IMR-90 (cell line): ENCODE results near the gene KLF13. TPM values are rescaled to one million over a fixed set of nuclear protein-coding genes. Genes with fewer than 3 reads are reported as not detected.

Experiments used
- ATAC-seq: fragments of 200-7000 bp; cut with Tn5 transposase; 2 replicates; pipeline ENCODE4 v1.9.1; 2020; ENCODE audit warnings: low read depth, mild to moderate bottlenecking, moderate library complexity
- BruUV-seq: library from RNA; stranded (reverse); fragments of 400-500 nt; replicated peaks from 2 replicates; lab custom pipeline; 2021; lab: Mats Ljungman, UMichigan
- CTCF ChIA-PET: fragments of 300-600 bp; formaldehyde crosslinking; extraction: SDS; loops from one replicate; lab custom pipeline; 2021; ENCODE audit warnings: antibody characterized with exemption; lab: Yijun Ruan, JAX
- POLR2A ChIA-PET: fragments of 300-600 bp; sonication (Branson Sonifier 250); formaldehyde crosslinking; loops from one replicate; lab custom pipeline; 2022; ENCODE audit warnings: antibody characterized with exemption; ENCODE audit not compliant: unreplicated experiment; lab: Charles Lee
- DNase-seq: peaks from one replicate; pipeline ENCODE4 v3.0.0; 2013
- H2AFZ ChIP-seq: replicated peaks from 2 replicates; pipeline ENCODE3; 2013; ENCODE audit warnings: low read length, mild to moderate bottlenecking; ENCODE audit not compliant: poor library complexity
- H2AK5ac ChIP-seq: 2 replicates; pipeline ENCODE4 v1.6.1; 2013; ENCODE audit warnings: low read depth, low read length, inconsistent platforms
- H2AK9ac ChIP-seq: replicated peaks from 2 replicates; pipeline ENCODE3; 2013; ENCODE audit warnings: mild to moderate bottlenecking, low read depth, low read length, moderate library complexity; ENCODE audit not compliant: poor library complexity
- H2BK120ac ChIP-seq: 2 replicates; pipeline ENCODE4 v1.6.1; 2013; ENCODE audit warnings: low read depth, low read length, inconsistent platforms
- H2BK15ac ChIP-seq: 3 replicates; pipeline ENCODE4 v1.6.1; 2013; ENCODE audit warnings: low read depth, low read length, inconsistent platforms
- H2BK20ac ChIP-seq: 2 replicates; pipeline ENCODE4 v1.6.1; 2013; ENCODE audit warnings: low read depth, mild to moderate bottlenecking, inconsistent platforms, low read length, moderate library complexity
- H2BK5ac ChIP-seq: 2 replicates; pipeline ENCODE4 v1.6.1; 2013; ENCODE audit warnings: mild to moderate bottlenecking, low read depth, low read length, inconsistent platforms; ENCODE audit not compliant: poor library complexity, severe bottlenecking
- H3K14ac ChIP-seq: replicated peaks from 2 replicates; pipeline ENCODE4 v1.6.1; 2013; ENCODE audit warnings: low read depth, low read length, inconsistent platforms
- H3K18ac ChIP-seq: 2 replicates; pipeline ENCODE4 v1.6.1; 2013; ENCODE audit warnings: low read depth, low read length, control low read depth
- H3K23ac ChIP-seq: 2 replicates; pipeline ENCODE4 v1.6.1; 2013; ENCODE audit warnings: low read depth, low read length, inconsistent platforms
- H3K27ac ChIP-seq: 2 replicates; pipeline ENCODE4 v1.5.1; 2013; ENCODE audit warnings: mild to moderate bottlenecking, control low read depth, low read length; ENCODE audit not compliant: insufficient read depth
- H3K27me3 ChIP-seq: 2 replicates; pipeline ENCODE4 v1.6.1; 2013; ENCODE audit warnings: low read length; ENCODE audit not compliant: control insufficient read depth, insufficient read depth
- H3K36me3 ChIP-seq: 2 replicates; pipeline ENCODE4 v1.6.1; 2013; ENCODE audit warnings: low read length, mixed read lengths; ENCODE audit not compliant: control insufficient read depth, insufficient read depth
- H3K4ac ChIP-seq: 2 replicates; pipeline ENCODE4 v1.6.1; 2013; ENCODE audit warnings: low read depth, low read length, inconsistent platforms
- H3K4me1 ChIP-seq: 2 replicates; pipeline ENCODE4 v1.6.1; 2013; ENCODE audit warnings: low read length, mixed read lengths; ENCODE audit not compliant: control insufficient read depth, insufficient read depth
- H3K4me2 ChIP-seq: 2 replicates; pipeline ENCODE4 v1.6.1; 2013; ENCODE audit warnings: low read depth, mild to moderate bottlenecking, control low read depth, low read length, moderate library complexity
- H3K4me3 ChIP-seq: 2 replicates; pipeline ENCODE4 v1.5.1; 2013; ENCODE audit warnings: low read depth, mild to moderate bottlenecking, control low read depth, low read length, moderate library complexity; ENCODE audit not compliant: insufficient read depth
- H3K56ac ChIP-seq: 2 replicates; pipeline ENCODE4 v1.6.1; 2013; ENCODE audit warnings: low read length, inconsistent platforms; ENCODE audit not compliant: insufficient read depth; ENCODE audit errors: extremely low read depth
- H3K79me1 ChIP-seq, 2 experiments: 2 replicates each; pipeline ENCODE4 v1.6.1; 2013; ENCODE audit warnings: low read length in 2 of 2, inconsistent platforms in 1 of 2, low read depth in 1 of 2
- H3K9ac ChIP-seq: 2 replicates; pipeline ENCODE4 v1.6.1; 2013; ENCODE audit warnings: low read depth, low read length, control low read depth
- H3K9me1 ChIP-seq: 2 replicates; pipeline ENCODE4 v1.6.1; 2013; ENCODE audit warnings: low read length, inconsistent platforms; ENCODE audit not compliant: insufficient read depth
- H3K9me3 ChIP-seq: 2 replicates; pipeline ENCODE4 v1.6.1; 2013; ENCODE audit warnings: low read length; ENCODE audit not compliant: control insufficient read depth, insufficient read depth
- H4K20me1 ChIP-seq: 2 replicates; pipeline ENCODE4 v1.6.1; 2013; ENCODE audit warnings: low read length, inconsistent platforms; ENCODE audit not compliant: insufficient read depth
- H4K5ac ChIP-seq: 2 replicates; pipeline ENCODE4 v1.6.1; 2013; ENCODE audit warnings: mild to moderate bottlenecking, low read depth, low read length, control low read depth
- H4K8ac ChIP-seq, 2 experiments: 2 replicates each; pipeline ENCODE4 v1.6.1; 2013; ENCODE audit warnings: low read depth in 2 of 2, low read length in 2 of 2, control low read depth in 1 of 2, inconsistent platforms in 1 of 2
- H4K91ac ChIP-seq: 2 replicates; pipeline ENCODE4 v1.6.1; 2013; ENCODE audit warnings: low read depth, low read length, inconsistent platforms; ENCODE audit not compliant: insufficient read depth
- BHLHE40 ChIP-seq: fragments of 150-350 bp; IDR thresholded peaks from 2 replicates; pipeline ENCODE4 v1.6.1; 2016; ENCODE audit warnings: mild to moderate bottlenecking, low read depth, low read length
- CEBPB ChIP-seq: IDR thresholded peaks from 2 replicates; pipeline ENCODE4 v1.6.1; 2012; ENCODE audit warnings: low read depth, low read length, improper control_type of control experiment
- CHD1 ChIP-seq: IDR thresholded peaks from 2 replicates; pipeline ENCODE4 v1.6.1; 2012; ENCODE audit warnings: low read depth, low read length, improper control_type of control experiment
- CTCF ChIP-seq: conservative IDR thresholded peaks from 2 replicates; pipeline ENCODE4 v1.5.1; 2012; ENCODE audit warnings: mild to moderate bottlenecking, low read depth, low read length, improper control_type of control experiment
- ELK1 ChIP-seq: fragments of 150-350 bp; IDR thresholded peaks from 2 replicates; pipeline ENCODE4 v1.6.1; 2016; ENCODE audit warnings: low read depth, mild to moderate bottlenecking, low read length, moderate library complexity, borderline replicate concordance
- FOS ChIP-seq: fragments of 150-350 bp; IDR thresholded peaks from 2 replicates; pipeline ENCODE4 v1.6.1; 2016; ENCODE audit warnings: low read depth, low read length
- MAFK ChIP-seq: IDR thresholded peaks from 2 replicates; pipeline ENCODE4 v1.6.1; 2012; ENCODE audit warnings: low read depth, low read length, improper control_type of control experiment
- MAZ ChIP-seq: IDR thresholded peaks from 2 replicates; pipeline ENCODE4 v1.6.1; 2012; ENCODE audit warnings: low read depth, mild to moderate bottlenecking, low read length, improper control_type of control experiment, moderate library complexity, borderline replicate concordance
- MXI1 ChIP-seq: IDR thresholded peaks from 2 replicates; pipeline ENCODE4 v1.6.1; 2012; ENCODE audit warnings: low read depth, mild to moderate bottlenecking, low read length, moderate library complexity, borderline replicate concordance
- NFE2L2 ChIP-seq: fragments of 150-350 bp; IDR thresholded peaks from 2 replicates; pipeline ENCODE4 v1.6.1; 2016; ENCODE audit warnings: low read depth, mild to moderate bottlenecking, low read length
- POLR2A ChIP-seq: IDR thresholded peaks from 2 replicates; pipeline ENCODE4 v1.6.1; 2012; ENCODE audit warnings: mild to moderate bottlenecking, low read depth, low read length
- RAD21 ChIP-seq: IDR thresholded peaks from 2 replicates; pipeline ENCODE4 v1.6.1; 2012; ENCODE audit warnings: low read length, improper control_type of control experiment
- RCOR1 ChIP-seq: IDR thresholded peaks from 2 replicates; pipeline ENCODE4 v1.6.1; 2012; ENCODE audit warnings: mild to moderate bottlenecking, low read length, improper control_type of control experiment; ENCODE audit not compliant: insufficient replicate concordance
- RFX5 ChIP-seq: IDR thresholded peaks from 2 replicates; pipeline ENCODE4 v1.8.0; 2012; ENCODE audit warnings: low read depth, mild to moderate bottlenecking, low read length, moderate library complexity
- SMC3 ChIP-seq: fragments of 150-350 bp; IDR thresholded peaks from 2 replicates; pipeline ENCODE4 v1.6.1; 2016; ENCODE audit warnings: low read depth, mild to moderate bottlenecking, antibody characterized with exemption, low read length, moderate library complexity
- WGBS, 2 experiments: methylation state at CpG; one replicate each; pipeline versions ENCODE4 v1.1.5 to v1.1.7; 2013; ENCODE audit warnings: missing lambda C conversion rate in 2 of 2; ENCODE audit not compliant: insufficient read length in 1 of 2; ENCODE audit errors: extremely low coverage in 2 of 2; 5-methylcytosine and 5-hydroxymethylcytosine counted together
- dilution Hi-C: fragments of 300-500 bp; cut with HindIII; formaldehyde crosslinking; loops from one replicate; pipeline ENCODE4 v1.14.3; 2018; ENCODE audit warnings: low sequenced_read_pairs; ENCODE audit not compliant: unreplicated experiment
- in situ Hi-C: fragments of 300-500 bp; cut with MboI; formaldehyde crosslinking; loops from 3 replicates; pipeline ENCODE4 v1.14.3; 2019; ENCODE audit warnings: low sequenced_read_pairs, inconsistent platforms, mixed read lengths
- intact Hi-C: fragments of 100-400 bp; cut with micrococcal nuclease; formaldehyde crosslinking; loops from 2 replicates; pipeline ENCODE4 v1.10.0; 2022
- polyA plus RNA-seq, 3 experiments: library from polyadenylated mRNA; depleted of rRNA; stranded (reverse); fragments of >200 nt; gene quantifications; 2 replicates each; pipeline ENCODE4 v1.2.3, GENCODE V29; 2012; ENCODE audit warnings: low replicate concordance in 1 of 3
- total RNA-seq: library from RNA; depleted of rRNA; stranded (reverse); fragments of >200 nt; gene quantifications from 2 replicates; pipeline ENCODE4 v1.2.3, GENCODE V29; 2012

The KLF13 gene
- total and polyA plus RNA-seq, 2 of the 4 experiments (the other 2 are of a cell fraction) = 9.5 to 10.6 TPM

- H3K9ac ChIP-seq = no peak overlapping the region
- H4K8ac ChIP-seq = no peak overlapping the region
- intact Hi-C loops (no loop called here), dilution Hi-C loops (no loop called here), in situ Hi-C loops (no loop called here)
- no peak overlapping the region for H3K56ac ChIP-seq
- no peak overlapping the region for H2AK9ac ChIP-seq
- no peak overlapping the region for H3K4me3 ChIP-seq
- 73% methylated on average over 4 of the region's 22 CpGs; no CpG with 5 or more reads in 1 of the 2 experiments for WGBS, 2 experiments
- CTCF ChIA-PET = no interaction called here
- no peak overlapping the region for H2AFZ ChIP-seq
- H2AK5ac ChIP-seq = no peak overlapping the region
- no peak overlapping the region for H2BK120ac ChIP-seq
- H3K14ac ChIP-seq = no peak overlapping the region
- H3K4me1 ChIP-seq = peaks cover 16% of the 10 kb centered on the region
- no peaks in the 10 kb centered on the region for H3K9me3 ChIP-seq
- H2BK15ac ChIP-seq = no peak overlapping the region
- no peak overlapping the region for H3K27ac ChIP-seq
- no peak overlapping the region for H2BK20ac ChIP-seq
- H3K9me1 ChIP-seq = peaks cover 32% of the 10 kb centered on the region
- ATAC-seq = no peak
- no peak overlapping the region for H3K4me2 ChIP-seq
- H3K23ac ChIP-seq = no peak overlapping the region
- H3K27me3 ChIP-seq = no peaks in the 10 kb centered on the region
- peaks cover 33 to 96% of the 10 kb centered on the region in 2 experiments for H3K79me1 ChIP-seq
- H4K91ac ChIP-seq = no peak overlapping the region
- H2BK5ac ChIP-seq = no peak overlapping the region
- H4K20me1 ChIP-seq = peaks cover 95% of the 10 kb centered on the region
- BruUV-seq = no TSS peak
- DNase-seq = no peak
- no peaks in the 10 kb centered on the region for H3K36me3 ChIP-seq
- H3K4ac ChIP-seq = no peak overlapping the region
- H3K18ac ChIP-seq = no peak overlapping the region
- no peak overlapping the region for H4K5ac ChIP-seq
- POLR2A ChIA-PET = no interaction called here
- TF ChIP-seq MAZ (no peak), ELK1 (no peak), RAD21 (no peak), CEBPB (no peak), MAFK (no peak), SMC3 (no peak), CHD1 (no peak), BHLHE40 (no peak), CTCF (no peak), NFE2L2 (no peak), RFX5 (no peak), RCOR1 (no peak), MXI1 (no peak), FOS (no peak), POLR2A (no peak)
These were observed 16.4 kb downstream of the KLF13 start for GRCh38 chr15:31342781-31343626.
